GM13976 (cell line): ENCODE results near the gene C10orf143.
A peak's percentile ranks its signal among the peaks of the same experiment; 100 is the strongest.

Source experiments
- DNase-seq: peaks from one replicate; pipeline ENCODE4 v3.0.0; 2012; ENCODE audit warnings: low spot score
- in situ Hi-C: fragments of 300-500 bp; cut with MboI; formaldehyde crosslinking; loops from one replicate; pipeline ENCODE4 v1.12.0; 2022; ENCODE audit warnings: low sequenced_read_pairs, mixed read lengths, inconsistent platforms; ENCODE audit not compliant: unreplicated experiment
- TF ChIP-seq, protein P1 (sequence below): IDR thresholded peaks from 2 replicates; pipeline ENCODE4 v1.5.1; 2012; ENCODE audit warnings: borderline replicate concordance, mild to moderate bottlenecking; ENCODE audit not compliant: insufficient read depth; ENCODE audit errors: extremely low read depth, missing control alignments, control extremely low read depth

Gene C10orf143

DNA sequence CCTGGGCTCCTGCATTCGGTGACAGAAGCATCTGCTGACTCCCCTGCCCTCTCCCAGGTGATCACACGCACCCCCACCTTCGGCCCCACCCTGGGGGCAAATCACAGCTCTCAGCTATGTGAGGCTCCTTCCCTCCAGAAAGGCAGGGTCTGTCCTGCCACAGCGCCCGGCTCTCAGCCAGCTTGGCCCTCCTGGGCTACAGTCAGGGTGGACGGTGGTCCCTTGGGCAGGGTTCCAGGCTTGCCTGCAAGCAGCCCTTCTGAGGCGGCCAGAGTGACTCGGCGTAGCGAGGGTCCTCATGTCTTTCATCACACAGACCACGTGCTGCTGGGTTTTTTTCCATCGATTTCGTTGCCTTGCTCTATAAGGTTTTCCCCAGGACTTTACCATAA is 93.0 kb downstream of the C10orf143 start:
- TF ChIP-seq, protein P1, sequence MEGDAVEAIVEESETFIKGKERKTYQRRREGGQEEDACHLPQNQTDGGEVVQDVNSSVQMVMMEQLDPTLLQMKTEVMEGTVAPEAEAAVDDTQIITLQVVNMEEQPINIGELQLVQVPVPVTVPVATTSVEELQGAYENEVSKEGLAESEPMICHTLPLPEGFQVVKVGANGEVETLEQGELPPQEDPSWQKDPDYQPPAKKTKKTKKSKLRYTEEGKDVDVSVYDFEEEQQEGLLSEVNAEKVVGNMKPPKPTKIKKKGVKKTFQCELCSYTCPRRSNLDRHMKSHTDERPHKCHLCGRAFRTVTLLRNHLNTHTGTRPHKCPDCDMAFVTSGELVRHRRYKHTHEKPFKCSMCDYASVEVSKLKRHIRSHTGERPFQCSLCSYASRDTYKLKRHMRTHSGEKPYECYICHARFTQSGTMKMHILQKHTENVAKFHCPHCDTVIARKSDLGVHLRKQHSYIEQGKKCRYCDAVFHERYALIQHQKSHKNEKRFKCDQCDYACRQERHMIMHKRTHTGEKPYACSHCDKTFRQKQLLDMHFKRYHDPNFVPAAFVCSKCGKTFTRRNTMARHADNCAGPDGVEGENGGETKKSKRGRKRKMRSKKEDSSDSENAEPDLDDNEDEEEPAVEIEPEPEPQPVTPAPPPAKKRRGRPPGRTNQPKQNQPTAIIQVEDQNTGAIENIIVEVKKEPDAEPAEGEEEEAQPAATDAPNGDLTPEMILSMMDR: no peak
- in situ Hi-C loops: no loop called here
- DNase-seq: no peak

DNA sequence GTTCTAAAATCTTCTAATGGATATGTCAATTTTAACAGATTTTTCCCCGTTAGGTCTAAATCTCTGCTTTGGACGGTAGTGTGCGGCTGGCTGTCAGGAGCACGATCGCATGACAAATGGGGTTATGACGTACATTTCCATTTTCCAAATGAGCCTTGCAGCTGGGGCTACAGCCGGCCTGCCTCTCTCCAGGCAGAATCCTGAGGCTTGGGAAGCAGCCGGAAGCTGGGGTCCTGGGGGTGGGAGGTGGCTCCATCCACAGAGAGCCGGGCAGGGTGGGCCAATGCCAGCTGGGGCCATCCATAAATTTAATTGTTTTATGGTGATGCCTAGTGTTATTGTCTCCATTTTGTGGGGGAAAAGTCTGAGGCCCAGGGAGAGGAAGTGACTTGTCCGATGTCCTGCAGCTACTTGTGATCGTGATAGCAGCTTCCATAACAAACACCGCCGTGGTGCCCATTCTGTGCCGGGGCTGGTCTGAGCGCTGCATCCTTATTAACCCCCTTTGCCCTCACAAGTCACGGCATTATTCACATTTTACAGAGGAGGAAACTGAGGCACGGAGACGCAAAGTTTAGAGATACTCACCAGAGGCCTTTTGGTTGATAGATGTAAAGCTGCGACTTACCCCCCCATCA is 93.5 kb downstream of the C10orf143 start:
- DNase-seq: no peak
- in situ Hi-C loops: no loop called here
- TF ChIP-seq, protein P1: no peak

DNA sequence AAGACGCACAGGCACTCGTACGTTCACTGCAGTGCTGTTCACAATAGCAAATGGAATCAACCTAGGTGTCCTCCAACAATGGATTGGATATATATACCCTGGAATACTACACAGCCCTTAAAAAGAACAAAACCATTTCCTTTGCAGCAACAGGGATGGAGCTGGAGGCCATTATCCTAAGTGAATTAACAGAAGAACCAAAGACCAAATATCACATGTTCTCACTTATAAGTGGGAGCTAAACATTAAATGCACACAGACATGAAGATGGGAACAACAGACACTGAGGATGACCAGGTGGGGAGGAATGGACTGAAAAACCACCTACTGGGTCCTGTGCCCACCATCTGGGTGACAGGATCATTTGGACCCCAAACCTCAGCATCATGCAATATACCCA is 94.5 kb downstream of the C10orf143 start:
- in situ Hi-C loops: no loop called here
- DNase-seq: peak; percentile 3
- TF ChIP-seq, protein P1: no peak

DNA sequence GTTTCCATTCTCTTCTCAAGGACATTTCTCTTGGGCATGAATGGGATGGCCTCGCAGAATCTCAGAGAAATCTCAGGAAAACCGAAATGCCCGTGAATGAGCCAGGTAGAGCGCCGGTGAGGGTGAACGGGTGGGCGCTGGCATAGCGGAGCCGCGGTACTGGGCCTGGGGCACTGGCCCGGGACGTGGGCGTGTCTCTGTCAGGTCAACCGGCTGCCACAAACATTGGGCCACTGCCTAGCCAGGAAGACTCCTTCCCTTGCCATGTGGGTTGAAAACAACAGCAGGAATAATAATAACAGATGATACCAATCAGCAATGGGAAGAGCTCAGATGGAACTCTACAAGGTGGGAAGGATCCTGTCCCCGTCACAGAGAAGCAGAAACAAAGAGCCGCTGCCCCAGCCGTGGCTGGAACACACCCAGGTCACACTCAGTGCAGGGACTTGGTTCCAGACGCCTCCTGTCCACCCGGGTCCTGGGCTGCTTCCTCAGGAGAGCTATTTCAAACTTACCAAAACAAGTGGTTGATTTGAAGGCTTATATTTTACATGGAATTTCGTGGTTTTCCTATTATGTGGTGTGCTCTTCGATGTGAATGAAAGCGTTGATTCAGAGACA is 95.4 kb downstream of the C10orf143 start:
- DNase-seq: peak; percentile 13
- TF ChIP-seq, protein P1: no peak
- in situ Hi-C loops: no loop called here

DNA sequence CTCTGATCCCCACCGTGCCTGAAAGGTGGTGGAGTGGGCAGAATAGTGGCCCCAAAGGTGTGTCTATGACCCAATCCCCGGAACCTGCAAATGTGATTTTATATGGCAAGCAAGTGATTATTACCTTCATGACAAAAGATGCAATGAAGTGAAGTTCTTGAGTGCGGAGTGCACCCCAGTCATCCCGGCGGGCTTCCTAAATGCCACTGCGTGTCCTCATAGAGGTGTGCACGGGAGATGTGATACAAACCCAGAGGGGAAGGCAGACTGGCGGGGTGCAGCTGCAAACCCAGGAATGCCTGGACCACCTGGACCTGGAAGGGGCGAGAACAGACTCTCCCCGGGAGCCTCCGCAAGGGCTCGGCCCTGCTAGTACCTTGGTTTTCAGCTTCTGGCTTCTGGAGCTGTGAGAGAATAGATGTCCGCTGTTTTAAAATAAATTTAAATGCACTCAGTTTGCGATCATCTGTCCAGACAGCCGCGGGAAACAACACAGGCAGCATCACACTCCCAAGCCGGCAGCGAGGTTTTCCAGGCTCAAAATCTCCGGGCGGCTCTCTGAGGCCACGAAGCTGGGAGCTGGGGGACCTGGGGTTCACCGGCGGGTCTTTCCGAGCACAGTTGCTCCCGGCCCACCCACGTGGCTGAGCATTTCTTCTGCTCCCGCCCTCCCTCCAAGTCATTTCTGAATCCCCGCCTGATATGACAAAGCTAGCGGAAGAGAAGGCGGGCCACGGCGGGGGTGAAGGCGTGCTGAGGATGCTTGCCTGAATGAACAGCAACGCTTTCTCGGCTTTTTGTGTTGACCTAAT is 96.2 kb downstream of the C10orf143 start:
- peak; percentile 26 for DNase-seq
- TF ChIP-seq, protein P1: no peak
- in situ Hi-C loops: no loop called here
